Measurements from ENCODE around the gene SLC4A7.

Gene SLC4A7

GRCh38 chr3:27391796-27392195, 92.4 kb downstream of the SLC4A7 start:
- TF ChIP-seq CTCF (IDR thresholded peaks at IDR 0.05; ENCODE audit: control extremely low read depth, extremely low read depth, low read depth, missing control alignments) = no peak
- no peak for DNase-seq (ENCODE audit: extremely low spot score)
- ChIA-PET POLR2A (no interaction called here), CTCF (interaction anchor here (2.0 to 5.5 kb wide), 2 partner anchors 11 to 14 kb away, joined by 6 to 23 read pairs; no protein-coding TSS in a partner anchor)

GRCh38 chr3:27387625-27388024, 96.6 kb downstream of the SLC4A7 start:
- DNase-seq (ENCODE audit: extremely low spot score) = no peak
- ChIA-PET CTCF (interaction anchor here (1.3 kb wide), 1 partner anchor 15 kb away, joined by 3 read pairs; no protein-coding TSS in a partner anchor), POLR2A (no interaction called here)
- no peak for TF ChIP-seq CTCF (IDR thresholded peaks at IDR 0.05; ENCODE audit: control extremely low read depth, extremely low read depth, low read depth, missing control alignments)

- ChIA-PET CTCF (no interaction called here), POLR2A (no interaction called here)
- no peak for TF ChIP-seq CTCF (IDR thresholded peaks at IDR 0.05; ENCODE audit: control extremely low read depth, extremely low read depth, low read depth, missing control alignments)
- no peak for DNase-seq (ENCODE audit: extremely low spot score)
Observed at GRCh38 chr3:27385504-27385903, 98.7 kb downstream of the SLC4A7 start.

- DNase-seq (ENCODE audit: extremely low spot score) = no peak
- no peak for TF ChIP-seq CTCF (IDR thresholded peaks at IDR 0.05; ENCODE audit: control extremely low read depth, extremely low read depth, low read depth, missing control alignments)
- ChIA-PET POLR2A (no interaction called here), CTCF (no interaction called here)
Observed at GRCh38 chr3:27384191-27384590, 100.0 kb downstream of the SLC4A7 start.

- ChIA-PET POLR2A (no interaction called here), CTCF (interaction anchor here (1.0 to 2.1 kb wide), 3 partner anchors 10 to 23 kb away, joined by 3 to 6 read pairs (median 4); no protein-coding TSS in a partner anchor)
- no peak for TF ChIP-seq CTCF (IDR thresholded peaks at IDR 0.05; ENCODE audit: control extremely low read depth, extremely low read depth, low read depth, missing control alignments)
- DNase-seq (ENCODE audit: extremely low spot score) = no peak
Observed at GRCh38 chr3:27380433-27381357, 103.5 kb downstream of the SLC4A7 start.

- CTCF ChIA-PET = interaction anchor here (1.0 to 2.3 kb wide), 6 partner anchors 13 to 94 kb away, joined by 3 to 7 read pairs (median 4); no protein-coding TSS in a partner anchor
- POLR2A ChIA-PET = no interaction called here
- TF ChIP-seq CTCF (IDR thresholded peaks at IDR 0.05; ENCODE audit: control extremely low read depth, extremely low read depth, low read depth, missing control alignments) = no peak
- no peak for DNase-seq (ENCODE audit: extremely low spot score)
Observed at GRCh38 chr3:27378331-27378730, 105.9 kb downstream of the SLC4A7 start.

Data from GM10248 (cell line).